H4 (cell line): ENCODE results near the gene ANTKMT. TPM values are rescaled to one million over a fixed set of nuclear protein-coding genes. Genes with fewer than 3 reads are reported as not detected.
"Not testable (repeated sequence)": the region's sequence is repeated elsewhere in the genome, so short reads cannot be mapped to it uniquely, and the experiment has no call there.

ENCODE experiments used
- DNase-seq: peaks from one replicate; pipeline ENCODE4 v3.0.0-alpha.2; 2015; ENCODE audit warnings: low spot score
- total RNA-seq: library from RNA; depleted of rRNA; stranded (reverse); fragments of >200 nt; shearing (Covaris generic); gene quantifications from 2 replicates; pipeline ENCODE4 v1.2.3, GENCODE V29; 2014

Gene ANTKMT
- total RNA-seq, 1 experiment from 2014 or later = 10.9 TPM

DNA sequence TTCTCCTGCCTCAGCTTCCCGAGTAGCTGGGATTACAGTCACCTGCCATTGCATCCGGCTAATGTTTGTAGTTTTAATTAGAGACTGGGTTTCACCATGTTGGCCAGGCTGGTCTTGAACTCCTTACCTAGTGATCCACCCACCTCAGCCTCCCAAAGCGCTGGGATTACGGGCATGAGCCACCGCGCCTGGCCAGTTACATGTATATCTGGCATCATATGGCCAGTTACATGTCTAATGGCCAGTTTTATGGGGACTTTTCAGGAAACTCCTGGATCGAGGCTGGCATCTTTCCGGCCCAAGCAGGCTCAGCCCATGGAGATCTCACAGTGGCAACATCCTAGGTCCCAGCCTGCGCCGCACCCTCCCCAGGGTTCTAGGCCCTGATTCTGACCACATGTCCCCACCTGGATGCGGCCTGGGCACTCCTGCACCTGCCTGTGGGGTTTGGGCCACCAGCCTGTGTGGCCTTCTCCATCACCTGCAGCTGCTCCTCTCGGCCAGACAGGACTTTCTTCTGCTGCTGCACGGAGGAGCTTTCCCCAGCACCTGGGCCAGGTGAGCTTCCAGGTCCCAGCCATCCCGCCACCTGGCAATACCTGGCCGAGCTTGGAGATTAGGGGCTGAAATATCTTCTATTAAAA is 21.2 kb downstream of the ANTKMT start:
- DNase-seq = no peak

DNA sequence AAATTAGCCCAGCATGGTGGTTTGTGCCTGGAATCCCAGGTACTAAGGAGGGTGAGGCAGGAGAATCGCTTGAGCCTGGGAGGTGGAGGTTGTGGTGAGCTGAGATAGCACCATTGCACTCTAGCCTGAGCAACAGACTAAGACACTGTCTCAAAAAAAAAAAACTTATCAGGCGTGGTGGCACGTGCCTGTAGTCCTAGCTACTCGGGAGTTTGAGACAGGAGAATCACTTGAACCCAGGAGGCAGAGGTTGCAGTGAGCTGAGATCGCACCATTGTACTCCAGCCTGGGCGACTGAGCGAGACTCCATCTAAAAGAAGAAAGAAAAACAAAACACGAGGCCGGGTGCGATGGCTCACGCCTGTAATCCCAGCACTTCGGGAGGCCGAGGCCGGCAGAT is 21.9 kb downstream of the ANTKMT start:
- DNase-seq = not testable (repeated sequence)

DNA sequence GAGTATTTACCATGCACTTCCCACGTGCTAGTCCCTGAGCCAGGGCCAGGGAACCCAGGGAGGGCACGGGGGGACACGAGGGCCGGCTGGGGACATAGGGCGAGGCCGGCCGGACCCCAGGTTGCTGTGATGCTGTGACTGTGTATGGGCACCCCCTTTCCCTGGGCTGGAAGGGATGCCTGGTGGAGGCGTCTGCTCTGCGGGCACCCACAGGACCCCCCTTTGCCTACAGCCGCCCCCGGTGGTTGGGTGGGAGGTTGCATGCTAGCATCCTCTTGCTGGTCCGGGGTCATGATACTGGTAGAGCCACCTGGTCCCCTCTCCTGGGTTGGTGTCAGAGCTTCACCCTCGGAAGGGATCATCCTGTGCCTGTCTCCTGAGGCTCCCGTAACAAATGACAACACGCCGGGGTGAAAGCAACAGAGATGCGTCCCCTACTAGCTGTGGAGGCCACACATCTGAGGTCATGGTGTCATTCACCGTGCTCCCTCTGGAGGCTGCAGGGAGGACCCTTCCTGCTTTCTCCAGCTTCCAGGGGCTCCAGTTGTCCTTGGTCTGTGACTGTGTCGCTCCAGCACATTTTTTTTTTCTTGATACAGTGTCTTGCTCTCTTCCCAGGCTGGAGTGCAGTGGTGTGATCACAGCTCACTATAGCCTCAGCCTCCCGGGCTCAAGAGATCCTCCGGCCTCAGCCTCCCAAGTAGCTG is 23.0 kb downstream of the ANTKMT start:
- DNase-seq = no peak

DNA sequence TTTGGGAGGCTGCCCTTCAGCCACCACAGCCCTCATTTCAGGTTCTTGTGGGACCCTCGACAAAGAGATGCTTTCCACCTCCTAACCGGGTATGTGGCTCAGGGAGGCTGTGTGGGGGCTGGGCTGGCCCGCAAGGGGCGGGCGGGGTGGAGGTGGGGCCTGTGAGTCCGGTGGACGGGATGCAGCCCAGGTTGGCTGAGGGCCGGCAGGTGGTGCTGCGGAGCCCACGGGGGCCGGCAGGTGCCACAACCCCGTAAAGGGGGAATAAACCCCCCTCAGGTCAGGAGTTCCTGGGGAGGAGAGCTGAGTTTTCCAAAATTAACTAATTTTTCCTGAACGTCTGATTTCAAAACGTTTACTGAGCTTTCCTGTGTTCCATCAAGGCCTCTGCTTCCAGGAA is 24.8 kb downstream of the ANTKMT start:
- no peak for DNase-seq

DNA sequence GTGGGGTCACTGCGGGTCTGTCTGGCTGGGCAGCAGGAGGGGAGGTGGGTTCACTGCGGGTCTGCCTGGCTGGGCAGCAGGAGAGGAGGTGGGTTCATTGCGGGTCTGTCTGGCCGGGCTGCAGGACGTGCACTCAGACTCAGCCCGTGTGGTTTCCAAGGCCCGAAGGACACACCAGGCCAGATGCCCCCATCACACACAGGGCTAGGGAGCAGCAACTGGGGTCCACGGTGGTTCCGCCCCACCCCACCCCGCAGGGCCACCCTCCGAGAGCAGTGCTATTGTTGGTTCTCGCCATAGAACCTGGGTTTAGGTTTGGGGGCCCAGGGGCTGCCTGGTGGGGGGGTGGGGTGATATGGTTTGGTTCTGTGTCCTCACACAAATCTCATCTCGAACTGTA is 25.7 kb downstream of the ANTKMT start:
- no peak for DNase-seq

DNA sequence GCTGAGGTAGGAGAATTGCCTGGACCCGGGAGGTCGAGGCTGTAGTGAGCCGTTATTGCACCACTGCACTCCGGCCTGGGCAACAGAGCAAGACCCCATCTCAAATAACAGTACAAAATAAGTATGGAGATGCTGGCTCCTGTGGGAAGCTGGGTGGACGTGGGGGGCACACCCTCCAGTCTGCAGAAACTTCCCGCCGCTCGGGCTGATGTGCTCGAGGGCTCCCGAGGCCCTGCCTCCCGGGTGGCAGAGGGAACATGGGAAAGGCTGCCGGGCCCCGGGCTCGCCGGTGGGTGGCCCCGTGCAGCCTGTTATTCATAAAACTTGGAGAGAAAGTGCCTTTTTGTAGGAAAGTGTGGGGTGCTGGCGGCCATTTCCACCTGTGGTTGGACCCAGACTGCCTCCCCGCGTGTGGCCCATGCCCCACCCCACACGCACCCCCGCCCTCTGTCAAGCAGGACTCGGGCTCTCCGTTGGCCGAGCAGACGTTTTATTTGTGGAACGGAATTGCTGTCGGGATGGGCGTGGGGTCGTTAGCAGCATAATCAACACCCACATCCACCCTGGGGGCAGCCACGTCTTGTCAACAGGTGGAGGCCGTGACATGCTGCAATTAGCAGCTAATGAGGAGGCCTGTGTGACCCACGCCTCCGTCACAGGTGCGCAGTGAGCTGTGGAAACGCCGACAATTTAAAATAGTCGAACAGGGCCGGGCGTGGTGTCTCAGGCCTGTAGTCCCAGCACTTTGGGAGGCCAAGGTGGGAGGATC is 27.2 kb downstream of the ANTKMT start:
- no peak for DNase-seq

DNA sequence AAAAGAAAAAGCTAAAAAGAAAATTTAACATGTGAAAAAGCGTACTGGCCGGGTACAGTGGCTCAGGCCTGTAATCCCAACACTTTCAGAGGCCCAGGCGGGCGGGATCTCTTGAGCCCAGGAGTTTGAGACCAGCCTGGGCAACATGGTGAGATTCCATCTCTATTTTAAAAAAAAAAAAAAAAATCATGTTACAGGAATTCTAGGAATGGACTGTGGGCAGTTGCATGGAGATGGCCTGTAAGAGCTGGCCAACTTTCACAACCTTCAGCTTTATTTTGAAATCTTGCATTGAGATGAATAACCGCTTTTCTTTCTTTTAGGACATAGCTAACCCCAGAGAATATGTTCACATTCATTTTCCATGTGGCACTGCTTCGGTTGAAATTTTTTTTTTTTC is 28.1 kb downstream of the ANTKMT start:
- no peak for DNase-seq

DNA sequence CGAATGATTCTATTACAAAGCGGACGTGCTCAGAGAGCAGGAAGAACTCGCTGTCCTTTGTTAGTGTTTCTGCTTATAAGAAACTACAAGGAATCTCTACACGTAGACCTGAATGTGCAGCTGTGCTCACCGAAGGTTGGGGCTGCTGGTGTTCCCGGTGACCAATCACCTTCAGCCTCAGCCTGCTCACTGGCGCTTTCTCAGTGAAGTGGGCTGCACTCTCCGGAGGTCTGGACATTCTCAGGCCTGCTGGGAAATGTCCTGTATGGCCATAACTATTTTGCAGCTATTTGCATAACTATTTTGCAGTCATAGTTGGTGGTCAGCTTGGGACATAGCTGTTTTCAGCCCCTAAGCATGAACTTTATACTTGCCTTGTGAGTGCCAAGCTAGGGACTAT is 29.5 kb downstream of the ANTKMT start:
- DNase-seq = no peak

DNA sequence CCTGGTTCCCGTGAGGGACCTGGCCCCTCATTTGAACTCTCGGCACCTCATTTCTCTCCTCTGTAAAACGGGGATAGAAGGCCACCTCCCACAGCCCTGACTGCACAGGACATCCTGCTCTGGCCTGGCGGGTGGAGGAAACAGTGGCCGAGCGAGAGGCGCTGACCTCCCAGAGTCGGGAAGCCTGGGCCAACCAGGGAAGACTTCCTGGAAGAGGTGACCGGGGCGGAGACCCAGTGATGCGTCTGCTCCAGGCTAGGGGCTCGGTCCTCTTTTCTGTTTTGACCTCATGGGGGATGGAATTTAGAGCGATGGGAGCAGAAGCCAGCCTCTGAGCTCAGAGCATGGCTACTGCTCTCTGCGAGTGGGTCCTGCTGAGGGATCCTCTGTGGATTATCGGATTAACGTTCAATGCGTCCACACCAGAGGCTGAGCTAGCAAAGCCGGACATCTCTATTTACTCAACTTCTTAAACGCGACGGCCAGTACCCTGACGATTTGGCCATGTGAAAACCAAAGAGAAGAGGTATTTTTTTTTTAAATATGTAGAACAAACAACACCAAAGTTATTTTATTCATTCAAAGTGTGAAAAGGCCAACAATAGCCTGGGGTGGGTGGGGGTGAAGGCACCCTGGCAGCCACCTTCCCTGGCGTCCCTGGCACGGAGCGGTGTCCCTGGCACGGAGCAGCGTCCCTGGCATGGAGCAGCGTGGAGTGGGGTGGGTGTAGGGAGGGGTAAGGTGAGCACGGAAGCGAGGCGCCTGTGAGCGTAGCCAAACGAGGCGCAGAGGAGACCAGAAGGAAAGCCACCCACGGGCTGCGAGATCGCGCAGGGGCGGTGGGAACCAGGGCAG is 30.4 kb downstream of the ANTKMT start:
- no peak for DNase-seq

DNA sequence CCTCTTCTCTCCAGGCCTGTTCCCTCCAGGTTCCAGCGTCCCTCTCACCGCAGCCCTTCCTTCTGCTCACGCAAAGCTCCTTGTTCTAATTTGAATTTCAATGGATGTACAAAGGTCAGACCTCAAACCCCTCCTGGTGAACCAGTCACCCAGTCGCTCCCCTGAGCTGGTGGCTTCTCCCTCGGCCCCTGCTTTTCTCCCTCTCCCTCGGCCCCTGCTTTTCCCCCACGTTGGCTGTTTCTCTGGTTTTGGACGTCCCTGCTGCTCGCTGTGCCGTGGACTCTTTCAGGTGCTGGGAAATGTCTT is 31.0 kb downstream of the ANTKMT start:
- no peak for DNase-seq

DNA sequence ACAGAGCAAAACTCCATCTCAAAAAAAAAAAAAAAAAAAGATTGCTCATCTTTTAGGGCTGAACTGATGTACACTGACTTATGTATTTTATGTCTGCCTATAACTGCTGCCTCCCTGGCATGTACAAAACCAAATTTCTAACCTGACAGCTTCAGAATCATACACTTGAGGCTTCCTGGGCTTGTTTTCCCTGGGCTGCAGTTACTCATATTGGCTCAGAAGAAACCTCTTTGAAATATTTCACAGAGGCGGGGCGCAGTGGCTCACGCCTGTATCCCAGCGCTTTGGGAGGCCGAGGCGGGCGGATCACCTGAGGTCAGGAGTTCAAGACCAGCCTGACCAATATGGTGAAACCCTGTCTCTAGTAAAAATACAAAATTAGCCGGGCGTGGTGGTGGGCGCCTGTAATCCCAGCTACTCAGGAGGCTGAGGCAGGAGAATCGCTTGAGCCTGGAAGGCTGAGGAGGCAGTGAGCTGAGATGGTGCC is 33.2 kb downstream of the ANTKMT start:
- DNase-seq = not testable (repeated sequence)

DNA sequence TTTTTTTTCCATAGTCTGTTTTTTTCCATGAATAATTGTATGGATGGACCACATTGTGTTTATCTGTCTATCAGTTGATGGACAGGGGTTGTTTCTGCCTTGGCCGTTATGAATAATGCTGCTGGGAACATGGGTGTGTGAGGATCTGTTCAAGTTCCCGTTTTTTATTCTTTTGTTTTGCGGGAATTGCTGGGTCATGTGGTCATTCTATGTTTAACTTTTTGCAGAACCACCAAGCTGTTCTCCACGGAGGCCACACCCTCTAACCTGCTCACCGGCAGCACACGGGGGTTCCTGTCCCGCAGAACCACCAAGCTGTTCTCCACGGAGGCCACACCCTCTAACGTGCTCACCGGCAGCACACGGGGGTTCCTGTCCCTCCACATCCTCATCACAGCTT is 33.7 kb downstream of the ANTKMT start:
- no peak for DNase-seq

DNA sequence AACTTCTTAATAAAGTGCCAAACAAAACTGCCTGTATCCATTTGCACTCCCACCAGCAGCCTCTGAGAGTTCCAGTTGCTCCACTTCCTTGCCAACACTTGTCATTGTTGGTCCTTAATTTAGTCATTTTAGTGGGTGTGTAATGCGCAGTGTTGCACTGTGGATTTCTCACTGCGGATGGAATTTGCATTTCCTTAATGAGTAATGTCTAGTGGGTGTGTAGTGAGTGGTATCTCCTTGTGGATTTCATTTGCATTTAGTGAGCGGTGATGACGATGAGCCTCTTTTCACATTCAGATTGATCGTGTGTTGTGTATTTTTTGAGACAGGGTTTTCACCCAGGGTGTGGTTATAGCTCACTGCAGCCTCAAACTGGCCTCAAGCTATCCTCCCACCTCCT is 35.5 kb downstream of the ANTKMT start:
- DNase-seq = no peak

DNA sequence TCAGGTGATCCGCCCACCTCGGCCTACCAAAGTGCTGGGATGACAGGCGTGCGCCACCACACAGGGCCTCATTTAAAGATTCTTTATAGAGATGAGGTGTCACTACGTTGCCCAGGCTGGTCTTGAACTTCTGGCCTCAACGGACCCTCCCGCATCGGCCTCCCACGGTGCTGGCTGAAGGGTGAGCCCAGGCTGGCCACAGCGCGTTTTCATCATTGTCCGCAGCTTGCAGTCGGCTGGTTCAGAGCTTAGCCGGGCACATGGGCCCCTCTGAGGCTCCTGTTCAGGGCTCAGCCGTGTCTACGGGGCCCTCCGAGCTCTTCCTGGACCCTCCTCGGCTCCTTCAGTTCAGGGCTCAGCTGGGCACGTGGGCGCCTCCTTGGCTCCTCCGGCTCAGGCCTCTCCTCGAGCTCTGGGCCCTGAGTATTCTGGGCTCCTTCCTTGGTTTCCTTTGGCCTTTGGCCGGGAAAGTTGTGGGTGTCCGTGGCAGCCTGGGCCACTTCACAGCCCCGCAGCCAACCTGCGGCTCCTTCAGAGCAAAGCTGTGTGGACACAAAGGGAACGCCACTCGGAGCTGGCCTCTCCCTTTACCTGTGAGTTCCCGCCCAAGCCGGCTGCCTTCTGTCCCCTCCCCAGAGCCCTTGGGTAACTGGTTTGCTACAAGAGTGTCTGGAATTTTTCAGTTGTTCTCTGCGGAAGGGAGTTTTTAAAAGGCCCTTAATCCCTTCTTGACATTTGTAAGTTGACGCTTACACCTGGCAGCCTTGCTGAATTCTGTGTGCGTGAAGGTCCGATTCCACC is 38.4 kb downstream of the ANTKMT start:
- DNase-seq = no peak

DNA sequence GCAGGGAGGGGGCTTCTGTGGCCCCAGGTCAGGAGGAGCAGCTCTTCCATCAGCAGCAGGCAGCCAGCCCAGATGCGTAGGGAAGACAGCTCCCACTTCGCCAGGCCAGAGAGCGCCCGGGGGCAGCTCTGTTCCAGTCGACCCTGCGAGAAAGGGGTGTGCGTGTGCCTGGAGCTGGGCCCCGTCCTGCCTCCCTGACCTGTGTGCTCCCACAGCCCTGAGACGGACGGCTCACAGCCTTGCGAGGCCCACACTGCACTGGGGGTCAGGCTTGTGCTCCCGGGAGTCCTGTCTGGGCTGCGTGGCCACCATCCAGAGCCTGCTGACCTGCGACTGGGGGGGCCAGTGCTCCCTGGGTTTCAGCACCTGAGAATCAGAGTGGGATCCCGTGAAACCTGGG is 39.1 kb downstream of the ANTKMT start:
- DNase-seq = no peak

DNA sequence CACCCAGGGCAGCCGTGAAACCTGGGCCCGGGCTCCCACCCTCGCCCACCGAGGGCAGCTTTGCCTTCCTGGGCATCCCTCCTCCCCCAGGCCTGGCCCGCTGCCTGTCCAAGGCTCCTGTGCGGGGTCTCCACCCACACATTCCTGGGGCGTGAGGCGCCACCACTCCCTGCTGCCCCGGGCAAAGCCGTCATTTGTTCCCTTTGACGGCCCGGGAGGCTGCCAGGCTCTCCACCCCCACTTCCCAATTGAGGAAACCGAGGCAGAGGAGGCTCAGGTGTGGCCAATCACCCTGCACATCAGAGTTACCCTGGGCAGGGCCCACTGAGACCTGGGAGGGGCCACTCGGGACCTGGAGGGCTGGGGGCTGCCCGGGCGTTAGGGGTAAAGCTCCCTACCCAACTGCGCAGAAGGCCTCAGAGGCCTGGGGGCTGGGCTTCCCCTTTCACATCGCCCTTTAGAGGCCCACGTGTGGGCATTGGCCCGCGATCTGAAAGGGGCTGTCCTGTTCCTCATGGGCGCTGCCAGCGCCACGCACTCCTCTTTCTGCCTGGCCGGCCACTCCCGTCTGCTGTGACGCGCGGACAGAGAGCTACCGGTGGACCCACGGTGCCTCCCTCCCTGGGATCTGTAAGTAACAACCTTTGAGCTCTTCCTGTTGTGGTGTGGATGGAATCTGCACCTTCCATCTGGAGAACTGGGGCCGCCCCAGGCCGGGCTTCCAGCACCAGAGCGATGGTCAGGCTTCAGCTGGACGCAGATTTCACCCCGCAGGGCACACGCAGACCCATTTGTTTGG is 39.8 kb downstream of the ANTKMT start, which contains the start of gene MSLN:
Gene MSLN (plus strand): TSS at position 190 of the 799 bp plus-strand sequence. CDS start 1,947 bp downstream, outside the sequence.
- no peak for DNase-seq

DNA sequence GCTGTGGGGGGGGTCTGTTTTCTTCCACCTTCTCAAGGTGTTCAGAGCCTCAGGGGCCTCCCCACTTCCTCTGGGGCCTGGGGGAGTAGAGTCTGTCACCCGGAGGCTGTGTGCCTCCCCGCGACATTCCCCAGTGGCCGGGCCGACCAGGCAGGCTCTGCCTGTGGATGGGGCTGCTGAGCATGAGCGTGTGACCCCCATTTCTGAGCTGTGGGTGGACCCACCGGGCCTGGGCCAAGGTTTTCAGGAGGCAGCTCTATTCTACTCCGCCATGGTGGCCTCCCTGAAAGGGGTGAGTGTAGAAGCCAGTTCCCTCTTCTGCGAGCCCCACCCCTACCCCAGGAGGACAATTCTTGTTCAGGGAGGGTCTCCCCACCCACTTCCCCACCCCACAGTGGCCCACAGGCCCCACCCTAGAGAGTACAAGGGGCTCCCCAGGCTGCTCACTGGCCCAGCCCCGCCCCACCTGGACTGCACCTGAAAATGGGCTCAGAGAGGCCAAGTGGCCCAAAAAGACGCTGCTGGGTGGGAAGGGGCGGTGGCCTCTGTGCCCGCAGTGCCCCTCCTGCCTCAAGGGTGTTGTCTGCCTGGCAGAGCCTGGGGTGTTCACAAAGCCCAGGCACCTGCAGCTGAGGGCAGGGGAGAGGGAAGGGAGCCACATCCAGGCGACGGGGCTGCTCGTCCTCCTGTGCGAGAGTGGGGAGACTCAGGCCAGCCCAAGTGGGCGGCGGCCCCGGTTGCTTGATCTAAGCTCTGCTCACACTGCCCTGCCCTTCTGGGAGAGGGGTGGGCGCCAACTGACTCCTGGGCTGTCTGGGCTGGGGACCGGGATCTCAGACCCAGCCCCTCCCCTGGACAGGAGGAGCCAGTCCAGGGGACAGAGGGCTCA is 40.9 kb downstream of the ANTKMT start:
- DNase-seq = no peak

DNA sequence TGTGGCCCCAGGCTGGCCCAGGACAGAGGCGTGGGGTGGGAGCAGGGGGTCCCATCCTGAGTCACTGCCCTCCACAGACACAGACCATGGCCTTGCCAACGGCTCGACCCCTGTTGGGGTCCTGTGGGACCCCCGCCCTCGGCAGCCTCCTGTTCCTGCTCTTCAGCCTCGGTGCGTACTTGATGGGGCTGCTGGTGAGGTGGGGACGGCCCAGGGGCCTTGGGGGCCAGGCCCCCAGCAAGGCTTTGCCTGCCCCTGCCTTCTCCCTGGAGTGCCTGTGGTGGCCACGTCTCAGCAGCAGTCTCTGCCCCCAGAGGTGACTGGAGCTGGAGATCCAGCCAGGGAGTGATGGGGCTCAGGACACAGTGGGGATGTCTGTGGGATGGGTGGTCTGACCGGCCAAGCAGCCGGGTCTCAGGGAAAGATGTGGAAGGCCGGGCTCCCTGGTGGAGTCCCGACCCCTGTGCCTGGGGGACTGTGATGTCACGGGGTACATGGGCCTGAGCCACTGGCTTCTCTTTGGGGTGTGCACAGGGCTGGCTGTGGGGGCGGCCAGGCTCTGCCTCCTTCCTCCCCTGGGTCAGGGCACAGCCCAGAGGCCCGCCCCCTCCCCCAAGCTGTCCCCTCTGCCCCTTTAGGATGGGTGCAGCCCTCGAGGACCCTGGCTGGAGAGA is 41.8 kb downstream of the ANTKMT start:
- no peak for DNase-seq
